KG1 (cell line): ENCODE results near the gene TTLL13.
A peak's percentile ranks its signal among the peaks of the same experiment; 100 is the strongest.
"Not testable (repeated sequence)": the region's sequence is repeated elsewhere in the genome, so short reads cannot be mapped to it uniquely, and the experiment has no call there.

ENCODE experiments used
- DNase-seq: peaks from one replicate; lab custom pipeline; 2025; lab: John Stamatoyannopoulos, UW

The TTLL13 gene

DNA sequence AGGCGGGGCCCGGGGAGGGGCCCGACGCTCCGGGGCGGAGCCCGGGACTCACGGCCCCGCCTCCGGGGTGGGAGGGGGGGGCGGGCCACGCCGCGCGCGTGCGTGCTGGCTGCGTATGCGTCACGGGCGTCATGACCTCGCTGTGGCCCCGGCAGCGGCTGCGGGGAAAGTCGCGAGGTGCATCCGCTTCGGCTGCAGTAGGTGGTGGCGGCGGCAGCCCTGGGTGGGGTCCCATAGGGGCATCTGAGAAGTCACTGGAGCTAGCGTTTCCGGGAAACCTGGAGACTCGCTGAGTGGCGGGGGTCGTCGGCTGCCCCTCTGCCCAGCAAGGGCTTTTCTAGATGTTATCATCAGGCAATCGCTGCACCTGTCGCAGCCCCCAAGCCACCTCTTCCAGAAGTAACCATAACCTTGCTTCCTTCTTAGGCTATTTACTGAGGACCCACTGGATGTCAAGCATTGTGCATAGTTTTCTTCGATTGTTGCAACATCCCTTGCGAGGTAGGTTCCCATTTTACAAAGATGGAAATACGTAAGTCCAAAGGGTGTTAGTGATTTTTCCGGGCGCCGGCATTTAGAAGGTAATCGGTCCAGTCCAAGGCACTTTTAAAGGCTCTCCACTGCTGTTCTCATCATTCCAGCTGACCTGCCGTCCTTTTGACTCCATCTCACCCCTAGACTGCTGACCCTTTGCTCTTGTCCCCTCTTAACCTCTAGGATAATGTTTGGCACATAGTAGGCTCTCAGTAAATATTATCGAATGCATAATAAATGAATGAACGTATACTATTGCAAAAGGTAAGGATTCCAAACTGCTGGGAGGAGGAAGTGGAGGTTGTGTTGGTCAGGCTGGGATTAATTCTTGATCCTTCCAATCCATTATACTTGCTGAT lies 15.0 kb upstream of the TTLL13 start, which contains the start of gene GDPGP1:
GDPGP1 (plus strand) TSS at position 114 of the 893 bp plus-strand sequence. CDS start 6,700 bp downstream, outside the sequence.
- DNase-seq = no peak

DNA sequence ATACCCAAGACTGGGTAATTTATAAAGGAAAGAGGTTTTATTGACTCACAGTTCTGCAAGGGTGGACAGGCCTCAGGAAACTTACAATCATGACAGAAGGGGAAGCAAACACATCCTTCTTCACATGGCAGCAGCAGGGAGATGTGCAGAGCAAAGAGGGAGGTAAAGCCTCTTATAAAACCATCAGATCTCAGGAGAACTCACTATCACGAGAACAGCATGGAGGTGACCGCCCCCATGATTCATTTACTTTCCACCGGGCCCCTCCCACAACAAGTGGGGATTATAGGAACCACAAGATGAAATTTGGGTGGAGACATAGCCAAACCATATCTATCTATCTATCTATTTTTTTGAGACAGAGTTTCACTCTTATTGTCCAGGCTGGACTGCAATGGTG lies 10.0 kb upstream of the TTLL13 start:
- DNase-seq = no peak

DNA sequence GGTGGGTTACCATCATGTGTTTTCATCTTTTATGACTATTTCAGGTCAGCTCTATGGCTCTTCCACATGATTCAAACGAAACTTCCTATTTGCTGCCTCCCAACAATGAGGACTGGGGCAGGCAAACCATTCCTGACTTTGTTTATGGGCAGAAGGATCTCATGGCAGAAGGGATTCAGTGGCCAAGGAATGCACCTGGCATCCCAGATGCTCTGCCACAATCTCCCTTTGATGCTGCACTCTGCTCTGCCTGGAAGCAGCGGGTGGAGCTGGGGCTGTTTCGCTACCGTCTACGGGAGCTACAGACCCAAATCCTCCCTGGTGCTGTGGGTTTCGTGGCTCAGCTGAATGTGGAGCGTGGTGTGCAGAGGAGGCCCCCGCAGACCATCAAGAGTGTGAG lies 8.5 kb upstream of the TTLL13 start:
- no peak for DNase-seq

DNA sequence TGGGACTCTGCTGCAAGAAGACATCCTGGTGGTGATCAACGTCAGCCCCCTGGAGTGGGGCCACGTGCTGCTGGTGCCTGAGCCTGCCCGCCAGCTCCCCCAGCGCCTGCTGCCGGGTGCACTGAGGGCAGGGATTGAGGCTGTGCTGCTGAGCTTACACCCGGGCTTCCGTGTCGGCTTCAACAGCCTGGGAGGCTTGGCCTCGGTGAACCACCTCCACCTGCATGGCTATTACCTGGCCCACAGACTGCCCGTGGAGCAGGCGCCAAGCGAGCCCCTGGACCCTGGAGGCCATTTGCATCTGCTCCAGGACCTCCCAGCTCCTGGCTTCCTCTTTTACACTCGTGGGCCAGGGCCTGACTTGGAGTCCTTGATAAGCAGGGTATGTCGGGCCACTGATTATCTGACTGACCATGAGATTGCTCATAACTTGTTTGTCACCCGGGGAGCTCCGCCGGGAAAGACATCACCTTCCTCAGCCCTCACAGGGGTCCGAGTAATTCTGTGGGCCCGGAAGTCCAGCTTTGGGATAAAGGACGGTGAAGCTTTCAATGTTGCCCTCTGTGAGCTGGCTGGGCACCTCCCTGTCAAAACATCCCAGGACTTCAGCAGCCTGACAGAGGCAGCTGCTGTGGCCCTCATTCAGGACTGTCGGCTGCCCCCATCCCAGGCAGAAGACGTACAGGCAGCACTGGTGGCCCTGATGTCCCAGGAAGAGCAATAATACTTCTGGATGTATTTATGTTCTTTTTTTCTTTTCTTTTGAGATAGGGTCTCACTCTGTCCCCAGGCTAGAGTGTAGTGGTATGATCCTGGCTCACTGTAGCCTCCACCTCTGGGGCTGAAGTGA lies 7.8 kb upstream of the TTLL13 start:
- no peak for DNase-seq

DNA sequence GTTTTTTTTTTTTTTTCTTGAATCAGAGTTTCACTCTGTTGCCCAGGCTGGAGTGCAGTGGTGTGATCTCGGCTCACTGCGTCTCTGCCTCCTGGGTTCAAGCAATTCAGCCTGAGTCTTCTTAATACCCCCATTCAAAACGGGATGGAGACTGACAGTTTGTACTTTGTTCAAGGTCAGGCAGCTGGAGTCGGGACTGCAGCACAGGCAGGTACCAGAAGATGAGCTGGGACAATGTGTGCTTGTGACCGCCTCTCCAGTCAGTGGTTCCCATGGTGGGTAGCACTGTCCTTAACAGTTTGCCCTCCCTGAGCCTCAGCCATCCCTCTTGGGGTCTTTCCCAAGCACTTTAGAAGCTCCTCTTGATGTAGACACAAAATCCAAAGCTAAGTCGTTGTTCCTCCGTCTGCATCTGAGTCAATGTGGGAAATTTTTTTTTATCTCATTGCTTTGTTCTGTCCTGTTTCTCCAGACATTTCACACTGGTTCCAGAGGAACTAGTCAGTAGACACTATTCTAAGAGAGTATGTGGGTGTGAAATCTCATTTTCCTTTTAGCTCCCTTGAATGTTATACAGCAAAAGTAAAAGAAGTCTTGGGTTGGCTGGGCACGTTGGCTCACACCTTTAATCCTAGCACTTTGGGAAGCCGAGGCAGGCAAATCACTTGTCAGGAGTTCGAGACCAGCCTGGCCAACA lies 5.3 kb upstream of the TTLL13 start:
- no peak for DNase-seq

DNA sequence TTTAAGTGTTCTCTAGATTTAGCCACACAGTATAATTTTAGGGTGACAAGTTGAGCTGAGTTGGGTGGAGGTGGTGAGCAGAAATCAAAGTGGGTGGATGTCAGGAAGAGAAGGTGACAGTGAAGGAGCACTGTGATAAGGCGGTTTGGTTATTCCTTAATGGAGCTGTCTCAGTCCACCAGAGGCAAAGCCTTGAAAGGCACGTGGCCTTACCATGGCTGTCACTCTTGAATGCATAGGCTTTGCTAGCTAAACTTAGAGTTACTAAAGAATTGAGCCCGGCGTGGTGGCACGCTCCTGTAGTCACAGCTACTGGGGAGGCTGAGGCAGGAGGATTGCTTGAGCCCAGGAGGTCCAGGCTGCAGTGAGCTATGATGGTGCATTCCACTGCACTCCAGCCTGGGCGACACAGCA lies 560 bp upstream of the TTLL13 start:
- no peak for DNase-seq

DNA sequence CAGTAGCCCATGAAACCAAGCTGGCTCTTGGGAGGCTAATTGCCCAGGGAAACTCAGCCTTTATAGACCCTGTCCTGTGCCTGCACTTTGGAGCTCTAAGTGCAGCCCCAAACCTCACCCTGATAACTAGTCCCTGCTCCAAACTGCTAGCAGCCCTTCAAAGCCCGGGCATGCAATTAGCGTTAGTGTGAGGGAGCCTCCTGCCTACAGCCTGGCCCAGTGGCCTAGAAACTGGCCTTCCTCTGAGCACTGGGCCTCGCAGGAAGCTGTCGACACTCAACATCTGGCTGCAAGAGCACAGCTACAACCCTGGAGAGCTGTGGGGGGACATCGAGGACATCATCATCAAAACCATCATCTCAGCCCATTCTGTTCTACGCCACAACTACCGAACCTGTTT lies 8.4 kb downstream of the TTLL13 start:
- no peak for DNase-seq

DNA sequence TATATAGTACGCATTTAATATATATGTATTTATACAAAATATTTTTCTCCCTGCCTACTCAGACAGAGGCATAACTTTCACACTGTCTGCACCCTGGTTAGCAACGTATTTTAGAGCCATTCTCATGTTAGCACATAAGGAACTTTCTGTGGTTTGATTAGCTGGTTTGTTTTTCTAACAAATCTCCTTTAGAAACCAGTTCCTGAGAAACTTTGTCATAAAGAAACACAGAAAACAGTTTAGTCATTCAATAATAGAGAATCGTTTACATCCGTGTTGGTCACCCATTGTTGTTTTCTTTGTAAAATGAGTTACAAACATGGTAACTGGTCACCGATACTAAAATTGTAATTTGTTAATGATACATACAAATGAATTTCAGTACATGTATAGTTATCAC lies 10.2 kb downstream of the TTLL13 start:
- DNase-seq = no peak

DNA sequence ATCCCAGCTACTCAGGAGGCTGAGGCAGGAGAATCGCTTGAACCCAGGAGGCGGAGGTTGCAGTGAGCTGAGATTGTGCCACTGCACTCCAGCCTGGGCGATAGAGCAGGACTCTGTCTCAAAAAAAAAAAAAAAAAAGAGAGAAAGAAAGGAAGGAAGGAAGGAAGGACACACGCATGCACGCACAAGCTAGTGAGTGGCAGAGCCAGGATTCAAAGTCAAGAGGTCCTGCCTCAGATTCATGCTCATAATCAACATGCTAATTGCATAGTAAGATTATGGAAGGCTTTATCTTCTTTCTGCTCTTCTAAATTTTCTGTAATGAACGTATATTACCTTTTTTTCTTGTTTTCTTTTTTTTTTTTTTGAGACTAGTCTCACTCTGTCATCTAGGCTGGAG lies 11.4 kb downstream of the TTLL13 start:
- DNase-seq = not testable (repeated sequence)

DNA sequence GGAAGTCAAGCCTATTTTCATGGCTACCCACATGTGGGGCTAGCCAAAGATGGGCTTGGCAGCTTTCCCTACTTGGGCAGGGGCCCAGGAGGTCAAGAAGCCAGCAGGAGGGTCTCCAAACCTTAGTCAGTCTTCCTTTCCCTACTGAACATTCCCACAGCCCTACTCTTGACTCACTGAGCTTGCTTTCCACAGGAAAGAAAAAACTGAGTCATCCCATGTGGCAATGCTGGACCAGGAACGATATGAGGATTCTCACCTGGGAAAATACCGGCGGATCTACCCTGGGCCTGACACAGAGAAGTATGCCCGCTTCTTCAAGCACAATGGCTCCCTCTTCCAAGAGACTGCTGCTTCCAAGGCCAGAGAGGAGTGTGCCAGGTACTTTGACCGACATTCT lies 12.5 kb downstream of the TTLL13 start:
- no peak for DNase-seq

DNA sequence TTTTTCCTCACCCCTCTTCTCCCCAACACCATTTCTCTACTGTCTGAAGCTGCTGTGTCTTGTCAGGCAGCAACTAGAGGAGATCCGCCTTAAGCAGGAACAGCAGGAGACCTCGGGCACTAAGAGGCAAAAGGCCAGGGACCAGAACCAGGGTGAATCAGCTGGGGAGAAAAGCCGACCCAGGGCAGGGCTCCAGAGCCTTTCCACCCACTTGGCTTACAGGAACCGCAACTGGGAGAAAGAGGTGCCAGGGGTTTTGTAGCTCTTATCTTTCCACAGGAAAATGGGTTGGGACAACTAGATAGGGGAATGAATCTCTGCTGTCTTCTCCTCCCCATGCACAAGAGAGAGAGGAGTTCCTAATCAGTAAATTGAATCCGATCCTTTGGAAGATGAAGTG lies 13.1 kb downstream of the TTLL13 start:
- no peak for DNase-seq

DNA sequence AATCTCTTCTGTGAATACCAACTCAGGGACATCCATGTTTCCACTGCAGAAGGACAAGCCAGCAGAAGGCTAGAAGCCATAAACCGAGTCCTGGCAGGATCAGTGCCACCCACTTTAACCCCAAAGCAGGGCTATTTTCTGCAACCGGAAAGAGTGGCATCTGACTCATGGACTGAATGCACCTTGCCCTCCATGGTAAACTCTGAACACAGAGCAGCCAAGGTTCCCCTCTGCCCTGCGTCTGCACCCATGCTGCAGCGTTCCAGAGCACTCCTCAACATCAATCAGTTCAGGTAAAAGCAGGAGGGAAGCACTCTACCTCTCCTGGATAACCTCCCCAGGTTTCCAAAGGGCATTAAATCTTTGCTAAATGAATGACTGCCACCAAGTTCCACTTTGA lies 15.3 kb downstream of the TTLL13 start:
- DNase-seq = no peak

DNA sequence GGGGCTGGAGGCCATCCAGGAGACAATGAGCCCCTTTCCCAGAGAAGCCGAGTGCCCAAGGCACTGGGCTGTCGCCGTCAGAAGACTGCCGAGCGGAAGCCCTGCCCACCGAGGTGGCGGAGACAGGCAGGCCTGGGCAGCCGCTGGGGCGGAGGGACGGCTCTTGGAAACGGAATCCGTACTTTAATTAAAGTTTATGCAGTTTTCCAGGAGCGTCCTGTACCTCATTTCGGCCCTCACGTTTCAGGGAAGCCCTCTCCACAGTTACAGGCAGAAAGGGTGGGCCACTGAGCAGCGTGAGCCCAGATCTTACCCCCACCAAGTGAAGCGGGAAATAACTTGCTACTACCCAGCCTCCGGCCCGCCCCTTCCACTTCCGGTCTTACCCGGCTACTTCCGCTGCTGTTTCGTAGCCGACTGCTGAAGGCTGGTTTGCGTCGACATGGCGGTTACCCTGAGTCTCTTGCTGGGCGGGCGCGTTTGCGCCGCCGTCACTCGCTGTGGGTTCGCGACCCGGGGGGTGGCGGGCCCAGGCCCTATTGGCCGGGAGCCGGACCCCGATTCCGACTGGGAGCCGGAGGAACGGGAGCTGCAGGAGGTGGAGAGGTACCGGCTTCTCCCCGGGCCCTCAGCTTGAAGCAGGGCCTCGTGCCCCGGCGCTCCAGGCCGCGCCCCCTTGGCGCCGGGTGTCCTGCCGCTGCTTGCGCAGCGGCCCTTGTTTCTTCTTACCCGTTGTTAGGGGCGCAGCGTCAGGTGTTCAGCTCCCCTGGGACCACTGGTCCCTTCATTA lies 16.1 kb downstream of the TTLL13 start, which contains the start of gene NGRN:
NGRN (plus strand) TSS at position 402 of the 790 bp plus-strand sequence; CDS start at position 443, 41 bp downstream.
- DNase-seq = peak; percentile 80

DNA sequence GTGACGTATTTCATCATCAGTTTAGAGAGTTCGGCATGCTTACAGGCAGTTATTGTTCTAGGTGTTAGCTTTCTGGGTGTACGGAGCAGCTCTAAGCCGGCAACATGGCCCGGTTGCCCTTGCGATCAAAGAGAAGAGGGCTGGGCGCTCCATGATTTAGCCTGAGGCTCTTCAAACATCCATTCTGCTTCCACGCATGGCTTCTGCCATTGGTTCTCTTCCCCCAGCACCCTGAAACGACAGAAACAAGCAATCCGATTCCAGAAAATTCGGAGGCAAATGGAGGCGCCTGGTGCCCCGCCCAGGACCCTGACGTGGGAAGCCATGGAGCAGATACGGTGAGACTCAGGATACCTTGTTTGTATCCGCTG lies 16.7 kb downstream of the TTLL13 start:
- no peak for DNase-seq

DNA sequence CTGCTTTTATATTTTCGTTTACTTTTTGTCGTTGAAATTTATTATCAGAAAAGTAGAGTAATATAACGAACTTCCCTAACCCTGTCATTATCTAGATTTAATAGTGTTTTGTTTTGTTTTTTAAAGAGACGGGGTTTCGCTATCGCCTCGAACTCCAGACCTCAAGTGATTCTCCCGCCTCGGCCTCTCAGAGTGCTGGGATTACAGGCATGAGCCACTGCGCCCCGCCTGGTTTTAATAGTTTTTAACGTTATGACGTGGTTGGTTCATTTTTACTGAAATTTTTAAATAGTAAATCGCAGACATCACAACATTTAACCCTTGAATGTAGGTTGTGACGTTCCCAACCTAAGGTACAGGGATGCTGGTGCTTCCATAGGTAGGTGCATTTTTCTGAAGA lies 17.1 kb downstream of the TTLL13 start:
- DNase-seq = no peak

DNA sequence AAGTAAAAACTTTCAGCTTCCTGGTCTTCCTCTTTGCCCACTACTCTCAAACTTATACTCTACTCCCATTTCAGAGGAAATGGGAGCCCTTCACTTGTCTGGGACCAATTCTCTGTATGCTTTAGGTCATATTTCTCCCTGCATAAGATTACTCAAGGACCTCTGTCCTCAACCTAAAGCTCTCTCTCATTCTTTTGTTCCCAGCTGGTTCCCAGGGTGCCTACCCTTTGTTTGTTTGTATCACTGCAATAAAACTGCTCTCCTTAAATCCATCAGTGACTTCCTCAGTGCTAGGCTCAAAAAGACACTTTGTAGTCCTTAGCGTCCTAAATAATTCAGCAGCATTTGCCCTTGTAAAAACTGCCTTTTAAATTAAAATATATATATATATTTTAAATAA lies 19.1 kb downstream of the TTLL13 start:
- DNase-seq = no peak

DNA sequence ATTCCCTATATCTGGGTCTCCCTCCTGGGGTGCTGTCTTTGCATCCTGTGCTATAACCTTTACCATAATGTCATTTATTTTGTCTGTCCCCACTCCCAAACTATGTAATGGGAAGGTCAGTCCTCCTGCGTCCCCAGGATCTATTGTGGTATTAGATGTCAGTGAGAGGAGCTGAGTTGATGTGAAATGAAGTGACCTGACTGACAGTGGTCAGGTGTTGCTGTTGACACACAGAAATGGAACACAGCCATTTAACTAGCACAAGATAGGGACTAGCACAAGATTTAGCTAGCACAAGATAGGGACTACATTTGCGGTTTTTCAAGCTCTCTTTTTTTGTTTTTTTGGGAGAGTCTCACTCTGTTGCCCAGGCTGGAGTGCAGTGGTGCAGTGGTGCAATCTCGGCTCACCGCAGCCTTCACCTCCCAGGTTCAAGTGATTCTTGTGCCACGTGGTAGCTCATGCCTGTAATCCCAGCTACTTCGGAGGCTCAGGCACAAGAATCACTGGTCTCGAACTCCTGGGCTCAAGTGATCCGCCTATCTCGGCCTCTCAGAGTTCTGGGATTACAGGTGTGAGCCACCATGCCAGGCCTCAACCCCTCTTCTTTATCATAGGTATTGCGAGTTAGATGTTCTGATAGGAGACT lies 21.3 kb downstream of the TTLL13 start:
- no peak for DNase-seq

DNA sequence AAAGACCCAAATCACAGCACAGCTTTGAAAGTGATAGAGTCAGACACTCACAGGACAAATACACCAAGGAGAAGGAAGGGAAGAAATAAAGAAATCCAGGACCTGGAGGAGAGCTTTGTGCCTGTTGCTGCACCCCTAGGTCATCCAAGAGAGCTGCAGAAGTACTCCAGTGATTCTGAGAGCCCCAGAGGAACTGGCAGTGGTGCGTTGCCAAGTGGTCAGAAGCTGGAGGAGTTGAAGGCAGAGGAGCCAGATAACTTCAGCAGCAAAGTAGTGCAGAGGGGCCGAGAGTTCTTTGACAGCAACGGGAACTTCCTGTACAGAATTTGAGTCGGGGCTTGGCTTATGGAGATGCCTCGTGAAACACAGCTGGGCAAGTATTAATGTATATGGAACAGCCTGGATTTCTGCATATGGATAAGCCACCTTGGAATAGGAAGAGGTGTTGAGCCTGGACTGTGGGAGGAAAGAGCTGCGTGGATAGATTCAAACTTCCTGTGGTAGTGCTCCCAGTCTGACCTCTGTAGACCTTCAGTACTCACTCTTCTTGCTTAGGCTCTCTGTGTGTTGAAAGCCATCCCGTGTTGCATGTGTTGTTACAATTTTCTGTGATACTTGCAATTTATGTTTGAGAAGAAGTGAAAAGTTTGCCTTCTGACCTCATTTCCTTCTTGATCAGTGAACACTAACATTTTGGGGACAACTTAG lies 22.3 kb downstream of the TTLL13 start:
- no peak for DNase-seq

DNA sequence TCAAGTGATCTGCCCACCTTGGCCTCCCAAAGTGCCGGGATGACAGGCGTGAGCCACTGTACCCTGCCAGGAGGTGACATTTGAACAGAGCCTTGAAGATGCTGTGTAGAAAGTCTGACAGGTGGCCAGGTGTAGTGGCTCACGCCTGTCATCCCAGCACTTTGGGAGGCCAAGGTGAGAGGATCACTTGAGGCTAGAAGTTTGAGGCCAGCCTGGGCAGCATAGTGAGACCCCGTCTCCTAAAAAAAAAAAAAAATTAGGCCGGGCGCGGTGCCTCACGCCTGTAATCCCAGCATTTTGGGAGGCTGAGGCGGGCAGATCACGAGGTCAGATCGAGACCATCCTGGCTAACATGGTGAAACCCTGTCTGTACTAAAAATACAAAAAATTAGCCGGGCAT lies 29.1 kb downstream of the TTLL13 start:
- DNase-seq = not testable (repeated sequence)

DNA sequence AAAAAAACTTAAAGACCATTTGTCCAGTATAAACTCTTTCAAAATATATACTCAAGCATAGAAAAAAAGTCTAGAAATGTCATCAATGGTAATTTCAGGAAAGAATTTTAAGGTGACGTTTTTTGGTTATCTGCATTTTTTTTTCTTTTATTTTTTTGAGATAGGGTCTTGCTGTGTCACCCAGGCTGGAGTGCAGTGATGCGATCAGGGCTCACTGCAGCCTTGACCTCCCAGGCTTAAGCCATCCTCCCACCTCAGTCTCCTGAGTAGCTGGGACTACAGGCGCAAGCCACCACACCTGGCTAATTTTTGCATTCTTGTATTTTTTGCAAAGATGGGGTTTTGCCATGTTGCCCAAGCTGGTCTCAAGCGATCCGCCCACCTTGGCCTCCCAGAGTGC lies 31.4 kb downstream of the TTLL13 start:
- DNase-seq = not testable (repeated sequence)
